ENCODE data around the gene TDRD10.
"Not testable (repeated sequence)": the region's sequence is repeated elsewhere in the genome, so short reads cannot be mapped to it uniquely, and the experiment has no call there.

Gene TDRD10

DNA sequence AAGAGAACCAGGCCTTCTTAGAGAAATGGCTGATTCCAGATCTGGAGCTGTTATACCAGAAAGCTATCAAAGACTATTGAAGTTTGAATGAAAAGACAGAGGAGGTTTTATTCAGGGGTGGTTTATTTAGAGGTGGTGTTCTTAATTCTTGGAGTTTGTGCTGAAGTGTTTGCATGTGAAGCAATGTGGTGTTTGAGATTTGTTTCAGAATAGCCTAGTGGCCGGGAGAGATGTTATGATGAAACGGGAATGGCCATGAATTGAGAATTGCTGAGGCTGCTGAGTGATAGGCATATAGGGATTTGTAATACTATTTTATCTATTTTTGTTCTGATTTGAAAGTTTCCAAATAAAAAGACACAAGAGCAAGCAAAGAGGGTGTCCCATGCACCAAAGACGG, 10.7 kb downstream of the TDRD10 start:
- DNase-seq (ENCODE audit: low read depth in 2 of 2, low spot score in 1 of 2): no peak

DNA sequence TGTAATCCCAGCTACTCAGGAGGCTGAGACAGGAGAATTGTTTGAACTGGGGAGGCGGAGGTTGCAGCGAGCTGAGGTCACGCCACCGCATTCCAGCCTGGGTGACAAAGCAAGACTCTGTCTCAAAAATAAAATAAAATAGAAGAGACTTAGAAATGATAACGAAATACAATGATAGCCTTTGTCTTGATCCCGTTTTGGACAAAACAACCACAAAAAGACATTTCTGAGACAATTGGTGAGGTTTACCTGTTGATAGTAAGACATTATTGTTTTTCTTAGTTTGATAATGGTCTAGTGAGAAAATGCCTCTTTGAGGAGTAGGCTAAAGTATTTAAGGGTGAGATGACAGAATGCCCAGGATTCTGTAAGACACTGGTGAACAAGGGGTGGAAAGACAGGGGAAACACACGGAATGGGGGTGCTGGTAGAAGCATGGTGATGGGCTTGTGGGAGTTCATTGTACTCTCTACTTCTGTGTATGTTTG, 12.1 kb downstream of the TDRD10 start:
- DNase-seq (ENCODE audit: low read depth in 2 of 2, low spot score in 1 of 2): no peak

DNA sequence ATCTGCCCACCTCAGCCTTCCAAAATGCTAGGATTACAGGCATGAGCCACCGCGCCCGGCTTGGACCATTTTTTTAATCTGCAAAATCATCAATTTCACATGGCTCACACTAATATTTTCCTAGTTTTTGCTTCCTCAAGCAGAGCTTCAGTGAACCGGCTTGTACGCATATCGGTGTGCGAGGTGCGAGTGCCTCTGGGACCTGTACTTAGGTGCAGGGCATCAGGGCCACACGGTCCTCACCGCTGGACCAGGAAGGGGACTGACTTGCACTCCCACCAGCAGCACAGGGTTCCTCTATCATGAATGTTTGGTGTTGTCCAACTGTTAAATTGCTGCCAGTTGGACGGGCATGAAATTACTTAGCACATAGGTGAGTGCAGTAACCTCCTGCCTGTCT, 15.6 kb downstream of the TDRD10 start:
- DNase-seq (ENCODE audit: low read depth in 2 of 2, low spot score in 1 of 2): no peak

DNA sequence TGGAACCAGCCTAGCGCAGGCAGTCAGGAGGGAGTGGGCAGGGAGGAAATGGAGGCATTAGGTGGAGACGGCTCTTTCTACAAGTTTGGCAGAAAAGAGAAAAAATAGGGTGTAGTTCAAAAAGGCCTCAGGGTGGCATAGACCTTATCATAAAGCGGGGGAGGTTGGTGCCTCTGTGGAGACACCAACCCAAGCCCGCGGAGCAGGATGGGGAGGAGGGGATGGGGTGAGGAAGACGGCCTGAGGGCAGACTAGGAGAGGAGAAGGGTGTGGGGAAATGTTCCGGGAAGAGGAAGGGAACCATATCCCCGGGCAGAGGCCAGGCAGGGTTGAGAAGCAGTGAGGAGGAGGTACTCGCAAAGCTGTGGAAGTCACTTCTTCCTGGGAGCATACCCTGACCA, 17.6 kb downstream of the TDRD10 start:
- no peak for DNase-seq (ENCODE audit: low read depth in 2 of 2, low spot score in 1 of 2)

DNA sequence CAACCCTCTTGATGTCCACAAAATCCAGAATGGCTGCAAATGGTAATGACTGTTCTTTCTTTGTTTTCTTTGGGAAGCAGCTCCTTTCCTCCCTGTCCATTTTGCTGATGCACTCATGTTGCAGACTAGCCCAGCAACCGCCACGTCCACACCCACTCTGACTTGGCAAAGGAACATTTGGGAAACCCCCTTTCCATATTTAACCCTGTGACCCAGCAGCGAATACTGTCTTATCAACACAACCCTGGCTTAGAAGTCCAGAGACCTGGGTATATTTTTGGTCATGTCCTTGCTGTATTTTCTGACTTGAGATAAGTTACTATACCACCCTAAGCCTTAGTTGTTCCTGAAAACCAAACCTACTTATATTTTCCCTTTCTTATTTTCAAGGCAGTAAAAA, 18.3 kb downstream of the TDRD10 start:
- no peak for DNase-seq (ENCODE audit: low read depth in 2 of 2, low spot score in 1 of 2)

DNA sequence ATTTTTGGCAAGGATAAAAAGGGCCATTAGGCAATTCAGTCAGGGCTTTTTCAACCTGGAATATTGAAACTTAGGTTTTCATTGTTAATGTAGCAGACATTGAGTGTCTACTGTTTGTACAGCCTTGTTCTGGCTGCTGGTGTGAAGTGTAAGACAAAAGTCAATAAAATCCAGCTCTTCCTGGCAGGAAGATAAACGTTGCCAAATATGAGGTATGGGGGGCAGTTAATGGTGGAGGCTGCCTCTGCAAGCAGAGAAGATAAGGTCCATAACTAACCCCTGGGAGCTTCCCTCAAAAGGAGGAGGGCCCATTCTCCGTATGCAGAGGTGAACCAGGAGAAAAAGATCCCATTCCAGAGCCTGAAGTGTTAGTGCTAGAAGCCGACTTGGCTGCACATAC, 19.7 kb downstream of the TDRD10 start:
- no peak for DNase-seq (ENCODE audit: low read depth in 2 of 2, low spot score in 1 of 2)

DNA sequence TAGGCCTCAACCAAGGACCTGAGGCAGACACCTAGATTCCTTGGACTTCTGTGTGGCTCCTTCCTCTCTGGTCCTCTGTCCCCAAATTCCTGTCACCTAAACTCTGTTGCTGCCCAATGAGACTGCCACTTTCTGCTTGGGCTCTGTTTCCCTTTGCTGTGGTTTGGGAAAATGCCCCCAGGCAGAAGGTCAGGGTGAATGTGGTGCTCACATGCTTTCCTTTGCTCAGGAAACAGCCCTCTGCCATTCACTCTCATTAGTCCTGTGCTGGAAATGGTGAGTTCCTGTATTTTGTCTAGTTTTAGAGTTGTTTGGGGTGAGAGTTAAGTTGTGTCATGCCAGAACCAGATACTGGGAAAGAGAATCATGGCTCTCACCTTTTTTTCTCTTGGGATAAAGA, 22.9 kb downstream of the TDRD10 start:
- no peak for DNase-seq (ENCODE audit: low read depth in 2 of 2, low spot score in 1 of 2)

DNA sequence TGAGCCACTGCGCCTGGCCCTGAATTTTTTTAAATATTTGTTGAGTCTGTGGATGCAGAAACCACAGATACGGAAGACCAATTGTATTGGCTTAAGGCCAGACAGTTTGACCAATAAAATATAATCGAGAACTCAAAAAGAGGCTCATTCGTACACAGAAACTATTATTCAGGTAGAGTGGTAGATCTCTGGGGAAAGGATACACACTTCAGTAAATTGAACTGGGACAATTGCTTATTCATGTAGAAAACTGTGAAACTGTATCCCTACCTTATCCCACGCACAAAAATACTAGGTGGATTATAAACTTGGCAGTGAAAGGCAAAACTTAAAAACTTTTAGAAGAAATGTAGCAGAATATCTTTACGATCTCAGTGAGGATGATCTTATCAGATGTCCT, 25.2 kb downstream of the TDRD10 start:
- DNase-seq (ENCODE audit: low read depth in 2 of 2, low spot score in 1 of 2): no peak

DNA sequence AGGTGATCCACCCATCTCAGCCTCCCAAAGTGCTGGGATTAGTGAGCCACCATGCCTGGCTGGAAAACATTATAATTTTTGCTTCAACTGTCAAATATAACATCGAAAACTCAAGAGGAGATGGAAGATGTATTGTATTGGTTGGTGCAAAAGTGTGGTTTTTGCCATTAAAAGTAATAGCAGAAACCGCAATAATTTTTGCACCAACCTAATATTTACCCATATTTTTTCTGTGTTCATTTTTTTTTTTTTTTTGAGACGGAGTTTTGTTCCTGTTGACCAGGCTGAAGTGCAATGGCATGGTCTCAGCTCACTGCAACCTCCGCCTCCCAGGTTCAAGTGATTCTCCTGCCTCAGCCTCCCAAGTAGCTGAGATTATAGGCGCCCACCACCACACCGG, 27.3 kb downstream of the TDRD10 start:
- no peak for DNase-seq (ENCODE audit: low read depth in 2 of 2, low spot score in 1 of 2)

DNA sequence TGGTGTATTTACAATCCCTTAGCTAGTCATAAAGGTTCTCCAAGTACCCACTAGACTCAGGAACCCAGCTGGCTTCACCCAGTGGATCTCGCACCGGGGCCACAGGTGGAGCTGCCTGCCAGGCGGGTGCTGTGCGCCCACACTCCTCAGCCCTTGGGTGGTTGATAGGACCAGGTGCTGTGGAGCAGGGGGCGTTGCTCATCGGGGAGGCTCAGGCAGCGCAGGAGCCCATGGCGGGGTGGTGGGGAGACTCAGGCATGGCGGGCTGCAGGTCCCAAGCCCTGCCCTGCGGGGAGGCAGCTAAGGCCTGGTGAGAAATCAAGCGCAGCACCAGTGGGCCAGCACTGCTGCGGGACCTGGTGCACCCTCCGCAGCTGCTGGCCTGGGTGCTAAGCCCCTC, 29.9 kb downstream of the TDRD10 start:
- not testable (repeated sequence) for DNase-seq (ENCODE audit: low read depth in 2 of 2, low spot score in 1 of 2)

DNA sequence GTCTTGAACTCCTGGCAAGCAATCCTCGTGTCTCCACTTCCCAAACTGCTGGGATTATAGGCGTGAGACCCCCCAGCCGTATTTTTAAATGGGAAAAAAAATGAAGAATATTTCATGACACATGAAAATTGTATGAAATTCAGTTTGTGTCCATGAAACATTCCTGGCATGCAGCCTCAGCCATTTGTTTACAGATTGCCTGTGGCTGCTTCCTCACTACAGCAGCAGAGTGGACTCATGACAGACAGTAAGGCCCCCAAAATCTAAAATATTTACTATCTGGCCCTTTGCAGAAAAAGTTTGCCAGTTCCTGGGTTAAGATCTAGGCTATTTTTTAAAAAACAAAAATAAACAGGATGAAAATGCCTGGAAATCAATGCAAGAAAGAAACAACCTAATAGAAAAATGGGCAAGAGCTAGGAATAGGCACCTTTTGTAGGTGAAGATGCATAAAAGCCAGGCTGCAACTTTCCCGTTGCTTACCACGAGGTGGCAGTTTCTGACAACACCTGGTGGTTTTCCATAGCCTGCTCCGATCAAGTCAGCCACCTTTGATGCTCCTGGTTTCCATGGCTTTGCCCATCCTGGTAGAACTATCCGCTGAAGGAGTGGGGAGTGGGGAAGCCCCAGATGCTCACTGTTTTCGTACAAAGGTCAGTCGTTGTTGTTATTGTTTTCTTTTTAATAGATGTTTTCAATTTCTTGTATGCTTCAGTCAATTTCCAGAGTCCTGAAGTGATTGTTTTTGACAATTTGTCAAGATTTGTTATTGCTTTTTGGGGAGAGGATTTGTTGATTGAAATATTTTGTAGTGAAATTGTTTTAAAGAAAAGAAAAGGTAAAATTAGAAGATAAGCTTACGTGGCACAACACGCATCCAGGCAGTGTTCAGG, 32.2 kb downstream of the TDRD10 start:
- no peak for DNase-seq (ENCODE audit: low read depth in 2 of 2, low spot score in 1 of 2)

DNA sequence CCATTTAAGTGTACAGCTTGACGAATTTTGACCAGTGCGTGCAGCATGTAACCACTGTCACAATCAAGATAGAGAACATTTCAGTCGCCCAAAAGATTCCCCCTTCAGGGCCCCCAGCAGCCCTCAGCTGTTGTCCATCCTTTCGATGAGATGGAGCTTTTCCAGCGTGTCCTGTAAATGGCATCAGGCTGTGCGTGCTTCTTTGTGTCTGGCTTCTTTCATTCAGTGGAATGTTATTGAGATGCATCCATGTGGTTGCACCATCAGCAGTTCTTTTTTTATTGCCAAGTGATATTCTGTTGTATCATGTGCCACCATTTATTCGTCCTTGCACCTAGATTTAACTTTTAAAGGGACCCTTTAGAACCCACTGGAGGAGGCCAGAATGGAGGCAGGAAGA, 34.6 kb downstream of the TDRD10 start:
- no peak for DNase-seq (ENCODE audit: low read depth in 2 of 2, low spot score in 1 of 2)

DNA sequence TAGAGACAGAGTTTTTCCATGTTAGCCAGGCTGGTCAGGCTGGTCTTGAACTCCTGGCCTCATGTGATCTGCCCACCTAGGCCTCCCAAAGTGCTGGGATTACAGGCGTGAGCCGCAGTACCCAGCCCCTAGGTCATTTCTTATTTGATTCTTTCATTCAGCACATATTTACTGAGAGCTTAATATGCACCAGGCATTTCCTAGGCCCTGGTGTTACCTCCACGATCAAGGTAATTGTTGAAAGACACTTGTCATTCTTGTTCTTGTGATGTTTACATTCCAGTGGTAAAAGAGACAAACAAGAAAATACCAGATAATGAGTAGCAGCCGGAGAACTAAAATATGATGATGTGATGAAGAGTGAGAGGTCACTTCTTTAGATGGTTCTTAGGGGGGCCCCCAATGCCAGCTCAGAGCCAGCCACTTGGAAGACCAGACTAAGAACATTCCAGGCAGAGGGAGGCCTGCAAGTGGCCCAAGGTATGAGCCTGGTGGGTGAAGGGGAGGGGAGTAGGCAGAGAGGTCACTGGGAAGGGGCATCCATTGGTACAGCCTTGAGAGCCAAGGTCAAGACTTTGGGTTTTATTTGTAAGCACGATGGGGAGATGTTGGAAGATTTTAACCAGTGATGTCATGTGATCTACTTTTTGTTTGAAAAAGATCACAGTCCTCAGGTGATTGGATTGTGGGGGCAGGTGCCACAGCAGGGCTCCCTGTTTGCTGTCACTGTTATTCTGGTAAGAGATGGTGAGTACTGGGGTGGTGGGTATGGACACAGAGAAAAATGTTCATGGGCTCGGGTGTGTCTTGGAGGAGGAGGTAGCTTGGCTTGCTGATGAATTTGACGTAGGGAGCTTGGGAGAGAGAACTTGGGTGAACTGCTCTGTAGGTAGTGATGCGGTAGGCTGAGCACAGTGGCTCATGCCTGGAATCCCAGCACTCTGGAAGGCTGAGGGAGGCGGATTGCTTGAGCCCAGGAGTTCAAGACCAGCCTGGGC, 37.8 kb downstream of the TDRD10 start:
- DNase-seq (ENCODE audit: low read depth in 2 of 2, low spot score in 1 of 2): no peak

DNA sequence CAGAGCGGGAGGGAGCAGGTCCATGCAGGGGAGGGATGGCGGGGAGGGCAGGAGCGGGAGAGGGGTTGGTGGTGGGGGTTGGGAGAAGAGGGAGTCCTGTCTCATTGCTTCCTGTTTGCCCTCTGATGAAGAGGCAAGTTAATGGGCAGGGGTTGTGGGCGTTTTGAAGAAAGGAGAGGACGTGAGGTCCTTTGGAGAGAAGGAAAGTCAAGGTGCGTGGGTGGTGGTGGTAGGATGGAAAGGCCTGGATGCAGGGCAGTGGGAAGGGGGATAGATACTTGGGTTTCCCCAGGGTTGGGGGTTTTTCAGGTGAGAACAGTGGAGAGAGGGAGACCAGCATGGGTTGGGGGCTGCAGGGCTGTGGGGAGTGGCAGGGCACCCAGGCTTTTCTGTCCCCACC, 39.2 kb downstream of the TDRD10 start:
- DNase-seq (ENCODE audit: low read depth in 2 of 2, low spot score in 1 of 2): no peak

DNA sequence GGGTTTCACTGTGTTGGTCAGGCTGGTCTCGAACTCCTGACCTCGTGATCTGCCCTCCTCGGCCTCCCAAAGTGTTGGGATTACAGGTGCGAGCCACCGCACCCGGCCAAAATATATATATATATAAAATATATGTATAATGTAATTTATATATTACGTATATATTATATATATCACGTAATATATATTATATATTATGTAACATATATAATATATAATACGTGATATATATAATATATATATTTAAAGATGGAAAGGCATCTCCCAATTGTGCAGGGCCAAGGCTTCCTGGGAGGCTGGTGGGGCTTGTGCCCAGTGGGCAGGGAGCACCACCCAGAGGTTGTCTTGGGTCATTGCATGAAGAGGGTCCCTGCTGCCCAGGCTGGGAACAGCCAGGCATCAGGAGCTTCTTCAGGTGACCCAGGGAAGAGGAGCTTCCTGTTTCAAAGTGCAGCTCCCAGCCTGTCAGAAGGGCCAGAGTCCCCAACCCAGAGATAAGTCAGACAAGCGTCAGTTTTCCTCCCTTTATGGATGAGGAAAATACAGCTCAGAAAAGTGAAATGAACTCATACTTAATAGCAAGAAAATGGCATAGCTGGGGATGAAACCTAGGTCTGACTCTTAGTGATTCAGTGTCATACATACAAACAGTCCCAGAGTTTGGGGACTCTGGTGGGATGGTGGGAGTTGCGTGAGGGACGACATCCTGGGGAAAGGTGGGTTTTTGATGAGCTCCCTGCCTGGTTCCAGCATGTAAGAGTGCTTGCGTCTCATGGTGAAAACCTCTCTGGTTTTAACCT, 44.4 kb downstream of the TDRD10 start:
- no peak for DNase-seq (ENCODE audit: low read depth in 2 of 2, low spot score in 1 of 2)

DNA sequence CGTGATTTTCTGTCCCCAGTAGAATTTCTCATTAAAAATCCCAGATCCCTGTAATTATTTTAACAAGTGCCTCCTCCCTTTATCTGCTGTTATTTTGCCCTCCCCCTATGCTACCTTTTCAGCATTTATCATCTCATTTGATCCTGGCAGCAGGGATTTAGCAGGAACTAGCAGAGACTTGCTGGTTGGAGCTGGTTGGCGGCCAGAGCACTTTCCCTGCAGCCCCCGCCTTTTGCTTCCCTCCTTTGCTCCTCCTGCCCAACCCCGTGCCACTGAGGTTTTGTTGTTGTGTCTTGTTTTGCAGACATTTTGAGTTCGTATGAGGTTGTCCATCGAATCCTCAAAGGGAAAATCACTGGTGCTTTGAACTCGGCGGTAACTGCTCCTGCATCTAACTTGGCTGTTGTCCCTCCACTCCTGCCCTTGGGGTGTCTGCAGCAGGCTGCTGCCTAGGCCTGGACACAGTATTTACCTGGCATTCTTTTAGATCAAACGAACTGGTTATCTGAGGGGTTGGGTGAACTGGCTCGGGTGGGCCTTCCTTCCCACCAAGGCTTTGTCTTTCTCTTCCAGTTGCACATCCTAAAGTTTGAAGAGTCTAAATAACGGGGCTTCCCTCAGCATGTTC, 45.2 kb downstream of the TDRD10 start:
- no peak for DNase-seq (ENCODE audit: low read depth in 2 of 2, low spot score in 1 of 2)

DNA sequence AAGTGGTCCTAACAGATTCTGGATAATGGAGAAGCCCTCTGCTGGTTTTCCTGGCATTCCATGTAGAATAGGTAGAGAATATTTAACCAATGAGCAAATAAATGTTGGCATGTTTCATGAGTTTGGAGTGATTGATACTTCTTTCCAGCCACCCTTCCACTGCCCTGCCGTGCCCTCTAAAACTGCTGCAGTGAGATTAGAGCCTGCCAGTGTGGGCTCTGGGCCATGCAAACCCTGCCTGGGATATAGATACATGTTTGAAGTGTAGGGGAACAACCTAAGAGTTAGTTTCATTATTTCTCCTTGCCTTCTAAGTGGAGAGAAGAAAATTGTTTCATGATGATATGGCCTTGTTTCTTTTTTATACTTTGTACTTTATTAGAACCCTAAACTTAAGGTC, 46.0 kb downstream of the TDRD10 start:
- DNase-seq (ENCODE audit: low read depth in 2 of 2, low spot score in 1 of 2): no peak

DNA sequence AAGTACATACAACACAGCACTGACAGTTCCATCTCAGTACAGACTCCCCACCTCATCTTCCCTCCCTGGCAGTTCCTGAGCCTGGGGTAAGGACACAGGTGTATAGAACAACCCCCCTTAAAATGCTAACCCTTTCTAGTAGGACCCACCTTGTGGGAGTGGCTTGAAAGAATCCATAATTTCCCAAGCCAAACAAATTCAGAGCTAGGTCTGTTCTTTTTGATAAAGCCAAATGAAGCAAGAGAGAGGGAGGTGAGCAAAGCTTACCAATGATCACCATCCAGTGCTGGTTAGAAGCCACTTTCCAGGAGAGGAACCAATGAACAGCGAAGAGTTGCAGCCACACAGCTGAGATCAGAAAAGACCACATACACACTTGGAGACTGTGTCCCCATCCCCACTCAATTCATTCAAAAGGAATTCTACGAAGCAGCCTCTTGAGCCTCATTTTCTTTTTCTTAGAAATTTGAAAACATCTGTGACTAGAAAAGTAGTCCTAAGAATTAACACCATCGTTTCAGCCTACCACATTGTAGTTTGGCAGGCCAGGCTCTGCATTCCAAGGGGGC, 47.3 kb downstream of the TDRD10 start:
- no peak for DNase-seq (ENCODE audit: low read depth in 2 of 2, low spot score in 1 of 2)

DNA sequence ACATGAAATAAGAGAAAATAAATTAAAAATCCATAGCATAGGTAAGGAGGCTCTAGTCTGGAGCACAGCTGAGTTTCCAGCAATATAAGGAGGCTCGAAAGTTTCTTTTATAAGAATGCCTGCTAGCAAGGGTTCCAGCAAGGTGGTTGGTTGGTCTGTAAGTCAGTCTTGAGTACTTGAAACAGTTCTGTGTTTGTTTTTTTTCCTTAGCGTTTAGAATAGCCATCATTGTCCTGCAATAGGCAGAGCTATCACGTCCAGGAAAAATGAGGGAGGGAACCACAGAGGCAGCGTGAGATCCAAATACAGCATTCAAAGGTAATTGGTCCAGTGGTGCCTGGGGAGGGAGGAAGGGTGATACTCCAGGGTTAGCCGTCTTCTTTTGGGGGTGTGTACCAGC, 48.1 kb downstream of the TDRD10 start:
- no peak for DNase-seq (ENCODE audit: low read depth in 2 of 2, low spot score in 1 of 2)

DNA sequence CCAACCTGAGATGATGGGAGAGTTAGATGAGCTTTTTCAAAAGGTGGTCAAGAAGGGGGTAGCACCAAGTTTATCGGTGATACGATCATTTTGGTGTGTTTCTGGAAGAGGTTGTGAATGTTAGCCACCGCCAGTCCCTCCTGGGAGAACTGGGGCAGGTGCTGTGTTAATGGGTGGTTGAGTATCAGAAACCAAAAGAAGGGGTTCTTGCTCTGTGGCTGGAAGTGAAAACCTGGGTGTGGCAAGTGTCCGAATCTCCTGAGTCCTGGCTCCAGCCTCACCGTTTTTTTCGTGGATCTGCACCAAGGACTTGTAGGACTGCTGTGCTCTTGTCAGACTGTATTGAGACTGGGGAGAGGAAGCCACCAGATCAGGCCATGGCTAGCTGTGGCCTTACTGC, 48.6 kb downstream of the TDRD10 start:
- DNase-seq (ENCODE audit: low read depth in 2 of 2, low spot score in 1 of 2): no peak

All from stimulated activated CD8-positive, alpha-beta memory T cell treated with anti-CD3 and anti-CD28 coated beads, Interleukin-4, amount 100 ng/mL, for 4 hours (primary cell).